GM21526 (cell line): ENCODE data around the gene TFF3.

Source experiments
- ATAC-seq: cut with Tn5 transposase; IDR thresholded peaks from one replicate; pipeline ENCODE4 v1.9.1; 2021; ENCODE audit warnings: moderate library complexity; ENCODE audit not compliant: unreplicated experiment, low FRiP score

The TFF3 gene

GRCh38 chr21:42291751-42292562 is 23.3 kb downstream of the TFF3 start:
- ATAC-seq, result no peak

GRCh38 chr21:42291003-42291750 is 24.0 kb downstream of the TFF3 start:
- ATAC-seq, result no peak

GRCh38 chr21:42290505-42290904 is 24.7 kb downstream of the TFF3 start:
- ATAC-seq, result no peak

- ATAC-seq, result no peak
Observed at GRCh38 chr21:42289926-42290325, 25.3 kb downstream of the TFF3 start.

- no peak for ATAC-seq
Observed at GRCh38 chr21:42288962-42289361, 26.2 kb downstream of the TFF3 start.

- ATAC-seq, result no peak
Observed at GRCh38 chr21:42287193-42288083, 27.8 kb downstream of the TFF3 start.

GRCh38 chr21:42286416-42286815 is 28.8 kb downstream of the TFF3 start:
- no peak for ATAC-seq

- ATAC-seq, result no peak
Observed at GRCh38 chr21:42285569-42286245, 29.5 kb downstream of the TFF3 start.

- ATAC-seq, result no peak
Observed at GRCh38 chr21:42282715-42283114, 32.5 kb downstream of the TFF3 start.

- ATAC-seq, result no peak
Observed at GRCh38 chr21:42282021-42282420, 33.2 kb downstream of the TFF3 start.

GRCh38 chr21:42281181-42281680 is 34.0 kb downstream of the TFF3 start:
- ATAC-seq, result no peak

- ATAC-seq, result no peak
Observed at GRCh38 chr21:42280356-42281180, 34.6 kb downstream of the TFF3 start.

- ATAC-seq, result no peak
Observed at GRCh38 chr21:42279888-42280287, 35.3 kb downstream of the TFF3 start.

GRCh38 chr21:42279341-42279871 is 35.8 kb downstream of the TFF3 start:
- no peak for ATAC-seq

GRCh38 chr21:42278451-42279149 is 36.6 kb downstream of the TFF3 start:
- no peak for ATAC-seq

GRCh38 chr21:42277593-42277992 is 37.6 kb downstream of the TFF3 start:
- no peak for ATAC-seq

GRCh38 chr21:42276526-42277154 is 38.6 kb downstream of the TFF3 start:
- ATAC-seq, result no peak

- ATAC-seq, result no peak
Observed at GRCh38 chr21:42276076-42276475, 39.1 kb downstream of the TFF3 start.
